Pancreas (tissue), 10 donors: ENCODE results near the gene RBM22. TPM values are rescaled to one million over a fixed set of nuclear protein-coding genes. Genes with fewer than 3 reads are reported as not detected.
"Not testable (repeated sequence)": the region's sequence is repeated elsewhere in the genome, so short reads cannot be mapped to it uniquely, and the experiment has no call there.

Experiments
- ATAC-seq, 4 donors: fragments of 200-7000 bp; cut with Tn5 transposase; one replicate each; pipeline versions ENCODE4 v1.8.0 to v1.9.1; 2020; ENCODE audit warnings: mild to moderate bottlenecking in 4 of 4, moderate library complexity in 4 of 4
- DNase-seq, 6 donors: peaks; one replicate each; pipeline ENCODE4 v3.0.0-alpha.2; 2020
- FAIRE-seq: peaks from 2 replicates; lab custom pipeline; 2012; peaks lifted over from hg19 to GRCh38; lab: Jason Lieb, UNC
- H3K27ac ChIP-seq, 4 donors: fragments of 200-600 bp; sonication (generic); 1 replicate in 3 of 4; 2 replicates in 1 of 4; pipeline versions ENCODE4 v1.5.0 to v1.8.0; 2020
- H3K27me3 ChIP-seq, 4 donors: fragments of 200-600 bp; one replicate each; pipeline ENCODE4 v1.8.0; 2021
- H3K36me3 ChIP-seq, 3 donors: fragments of 200-600 bp; sonication (generic) in 1 of 3; one replicate each; pipeline versions ENCODE4 v1.5.0 to v1.8.0; 2020 to 2021
- H3K4me1 ChIP-seq, 3 donors: fragments of 200-600 bp; one replicate each; pipeline ENCODE4 v1.8.0; 2021
- H3K4me3 ChIP-seq, 4 donors: fragments of 200-600 bp; sonication (generic) in 2 of 4; one replicate each; pipeline versions ENCODE4 v1.5.0 to v1.8.0; 2020 to 2021
- H3K9me3 ChIP-seq, 4 donors: fragments of 200-600 bp; one replicate each; pipeline ENCODE4 v1.8.0; 2021
- WGBS, 2 donors: extraction: QIAGEN DNeasy Blood & Tissue Kit; methylation state at CpG; one replicate each; pipeline ENCODE4 v1.1.7; 2013; 5-methylcytosine and 5-hydroxymethylcytosine counted together
- intact Hi-C, 3 donors: fragments of 100-400 bp; cut with DNase I; formaldehyde crosslinking; loops; one replicate each; pipeline versions ENCODE4 v1.11.1 to v1.14.2; 2022
- polyA plus RNA-seq, 2 donors: library from polyadenylated mRNA; stranded (reverse); fragments of 200-250 nt; gene quantifications; one replicate each; pipeline ENCODE4 v1.2.3, GENCODE V29; 2013
- total RNA-seq, 6 donors: library from RNA; stranded (reverse); fragmentation: NEBNext Ultra II Directional in 4 of 6; extraction: Animal tissue kit (Norgen Biotek cat#: 25700) in 4 of 6; gene quantifications; one replicate each; pipeline versions ENCODE4 v1.2.1 to v1.2.4, GENCODE V29; 2021 to 2023
- TF ChIP-seq, protein P1 (sequence below), 4 donors: fragments of 200-600 bp; sonication (generic) in 3 of 4; IDR thresholded peaks; one replicate each; pipeline versions ENCODE4 v1.5.0 to v1.8.0; 2021; ENCODE audit warnings: antibody characterized with exemption in 4 of 4
- donor health status: healthy with polysubstance abuse.
- donor health status: DM: no; HTN: no; CAD: no; lungs with moderate emphysema.
- donor health status: DM: no; HTN: no; CAD: no.
- donor health status: control.
- donor health status: control.
- donor health status: Bipolar disorder and iron deficiency.
- donor health status: DM: yes; HTN: yes; CAD: no.
- donor health status: DM: no; HTN: no; CAD: no.
- donor health status: DM: no; HTN: no; CAD: no.
- donor health status: DM: yes; HTN: yes; CAD: no.

The RBM22 gene
- total RNA-seq (10 to 100 TPM; 14.8 to 25.9 (median 18.4) TPM), polyA plus RNA-seq (10 to 100 TPM; 21.3 to 32.3 TPM)

DNA sequence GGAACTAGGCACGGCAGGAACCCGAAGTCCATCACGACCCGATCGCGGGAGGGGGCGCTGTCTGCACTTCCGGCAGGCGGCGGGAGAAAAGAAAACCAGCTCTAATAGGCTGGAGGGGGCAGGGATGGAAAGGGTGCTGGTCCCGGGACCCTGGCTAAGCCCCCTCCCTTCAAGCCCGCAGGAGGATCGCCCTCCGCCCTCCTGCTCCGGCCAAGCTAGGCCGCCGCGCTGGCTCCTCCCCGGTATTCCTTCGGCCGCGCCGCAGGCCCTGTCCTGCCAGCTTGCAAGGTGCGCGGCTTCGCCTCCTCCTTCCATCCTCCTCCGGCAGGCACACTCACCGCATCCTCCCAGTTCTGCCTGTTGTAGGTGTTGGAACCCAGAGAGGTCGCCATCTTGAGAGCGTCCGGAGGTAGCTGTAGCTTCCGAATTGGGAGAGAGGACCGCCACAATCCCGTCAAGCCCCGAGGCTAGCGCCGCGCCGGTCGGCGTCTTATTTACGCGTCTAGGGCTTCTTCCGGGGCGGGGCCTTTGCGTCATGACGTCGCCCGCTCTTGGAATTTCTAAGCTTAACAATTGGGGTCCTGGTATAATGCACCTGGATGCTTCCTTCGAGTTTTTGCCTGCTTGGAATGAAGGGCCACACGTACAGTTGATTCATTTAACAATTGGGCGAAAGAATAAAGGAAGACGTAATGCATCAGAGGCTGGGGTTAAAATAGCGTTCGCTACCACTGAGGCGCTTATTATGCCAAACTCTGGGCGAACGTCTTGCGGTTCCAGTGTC, at the start of gene RBM22:
Gene RBM22, minus strand, starts transcription at position 469 of the 784 bp plus-strand sequence. Its CDS starts 77 bp downstream, at position 392.
- 0% methylated on average over 58 to 59 of the region's 59 CpGs for WGBS, 2 donors
- H3K4me3 ChIP-seq, result peak within 1 kb of the TSS; percentile 53 to 98 (median 76)
- peaks cover 9 to 14% (median 11%) of the 10 kb centered on the region in 3 donors for H3K4me1 ChIP-seq
- no peaks in the 10 kb centered on the region for H3K27me3 ChIP-seq
- intact Hi-C loops, result loop anchor here in 1 of 3 donors (10.0 kb wide), 1 partner anchor 144 kb away; the partner anchor contains the start of gene IRGM
- peaks cover 0 to 28% (median 8%) of the 10 kb centered on the region in 3 donors for H3K36me3 ChIP-seq
- ATAC-seq (peak; percentile 99 to 100 (median 99)), FAIRE-seq (peak; percentile 67), DNase-seq (peak; percentile 87 to 96 (median 92))
- H3K27ac ChIP-seq, result peak within 1 kb of the TSS; percentile 61 to 92 (median 88)
- no peaks in the 10 kb centered on the region for H3K9me3 ChIP-seq
- TF ChIP-seq, protein P1, sequence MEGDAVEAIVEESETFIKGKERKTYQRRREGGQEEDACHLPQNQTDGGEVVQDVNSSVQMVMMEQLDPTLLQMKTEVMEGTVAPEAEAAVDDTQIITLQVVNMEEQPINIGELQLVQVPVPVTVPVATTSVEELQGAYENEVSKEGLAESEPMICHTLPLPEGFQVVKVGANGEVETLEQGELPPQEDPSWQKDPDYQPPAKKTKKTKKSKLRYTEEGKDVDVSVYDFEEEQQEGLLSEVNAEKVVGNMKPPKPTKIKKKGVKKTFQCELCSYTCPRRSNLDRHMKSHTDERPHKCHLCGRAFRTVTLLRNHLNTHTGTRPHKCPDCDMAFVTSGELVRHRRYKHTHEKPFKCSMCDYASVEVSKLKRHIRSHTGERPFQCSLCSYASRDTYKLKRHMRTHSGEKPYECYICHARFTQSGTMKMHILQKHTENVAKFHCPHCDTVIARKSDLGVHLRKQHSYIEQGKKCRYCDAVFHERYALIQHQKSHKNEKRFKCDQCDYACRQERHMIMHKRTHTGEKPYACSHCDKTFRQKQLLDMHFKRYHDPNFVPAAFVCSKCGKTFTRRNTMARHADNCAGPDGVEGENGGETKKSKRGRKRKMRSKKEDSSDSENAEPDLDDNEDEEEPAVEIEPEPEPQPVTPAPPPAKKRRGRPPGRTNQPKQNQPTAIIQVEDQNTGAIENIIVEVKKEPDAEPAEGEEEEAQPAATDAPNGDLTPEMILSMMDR (IDR thresholded peaks at IDR 0.05), result peak in 3 of 4 donors; percentile 20 to 54 (median 29)

DNA sequence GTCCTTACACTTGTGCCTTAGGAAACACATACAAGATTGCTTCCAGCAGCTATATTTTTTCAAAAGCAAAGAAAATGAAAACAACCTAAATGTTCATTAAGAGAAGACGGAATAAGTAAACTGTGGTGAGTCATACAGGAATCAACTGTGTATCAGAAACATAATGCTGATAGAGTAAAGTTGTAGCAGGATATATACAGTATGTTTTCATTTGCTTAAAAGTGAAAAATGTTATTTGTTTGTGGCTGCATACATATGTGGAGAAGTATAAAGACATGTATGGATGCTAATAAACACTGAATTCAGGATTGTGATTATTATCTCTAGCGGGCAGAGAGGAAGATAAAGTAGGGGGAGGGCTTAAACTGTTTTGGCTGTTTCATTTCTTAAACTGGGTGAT, 49.6 kb upstream of the RBM22 start:
- no peak for ATAC-seq
- TF ChIP-seq, protein P1 (IDR thresholded peaks at IDR 0.05), result no peak
- no peak for DNase-seq
- Histone ChIP-seq H3K27ac (no peak overlapping the region), H3K4me3 (no peak overlapping the region), H3K4me1 (peaks cover 21 to 28% (median 22%) of the 10 kb centered on the region in 3 donors), H3K27me3 (no peaks in the 10 kb centered on the region), H3K36me3 (peaks cover 0 to 17% (median 7%) of the 10 kb centered on the region in 3 donors), H3K9me3 (no peaks in the 10 kb centered on the region)
- WGBS, 2 donors, result 52 to 53% methylated on average over 2 of the region's 2 CpGs
- no peak for FAIRE-seq
- intact Hi-C loops, result no loop called here

DNA sequence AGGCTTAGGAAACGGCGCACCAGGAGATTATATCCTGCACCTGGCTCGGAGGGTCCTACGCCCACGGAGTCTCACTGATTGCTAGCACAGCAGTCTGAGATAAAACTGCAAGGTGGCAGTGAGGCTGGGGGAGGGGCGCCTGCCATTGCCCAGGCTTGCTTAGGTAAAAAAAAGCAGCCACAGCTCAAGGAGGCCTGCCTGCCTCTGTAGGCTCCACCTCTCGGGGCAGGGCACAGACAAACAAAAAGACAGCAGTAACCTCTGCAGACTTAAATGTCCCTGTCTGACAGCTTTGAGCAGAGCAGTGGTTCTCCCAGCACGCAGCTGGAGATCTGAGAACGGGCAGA, 42.3 kb upstream of the RBM22 start:
- intact Hi-C loops, H3K9me3 ChIP-seq, H3K4me1 ChIP-seq, H3K4me3 ChIP-seq, H3K36me3 ChIP-seq, H3K27ac ChIP-seq, H3K27me3 ChIP-seq, FAIRE-seq: not testable (repeated sequence)
- ATAC-seq, result peak in 3 of 4 donors; percentile 48 to 69 (median 55)
- DNase-seq, result peak in 1 of 6 donors; percentile 40
- WGBS, 2 donors, result 82% methylated on average over 6 to 9 of the region's 9 CpGs

DNA sequence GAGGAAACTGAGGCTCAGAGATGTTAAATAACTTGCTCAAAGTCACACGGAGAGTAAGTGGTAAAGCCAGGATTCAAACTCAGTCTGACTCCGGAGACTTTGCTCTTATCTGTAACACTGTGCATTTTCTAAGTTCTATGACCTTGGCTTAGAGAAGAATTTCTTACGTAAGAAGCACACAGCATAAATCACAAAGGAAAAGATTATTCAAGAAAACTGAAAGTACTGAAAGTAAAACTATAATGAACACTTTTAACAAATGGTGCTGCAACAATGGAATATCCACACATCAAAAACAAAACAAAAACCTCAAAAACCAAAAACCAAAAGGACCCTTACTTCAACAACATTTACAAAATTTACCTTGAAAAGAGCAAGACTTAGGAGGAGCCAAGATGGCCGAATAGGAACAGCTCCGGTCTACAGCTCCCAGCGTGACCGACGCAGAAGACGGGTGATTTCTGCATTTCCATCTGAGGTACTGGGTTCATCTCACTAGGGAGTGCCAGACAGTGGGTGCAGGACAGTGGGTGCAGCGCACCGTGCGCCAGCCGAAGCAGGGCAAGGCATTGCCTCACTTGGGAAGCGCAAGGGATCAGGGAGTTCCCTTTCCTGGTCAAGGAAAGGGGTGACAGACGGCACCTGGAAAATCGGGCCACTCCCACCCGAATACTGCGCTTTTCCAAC, 41.7 kb upstream of the RBM22 start:
- Histone ChIP-seq H3K4me1 (peaks cover 0 to 12% (median 0%) of the 10 kb centered on the region in 3 donors), H3K27ac (peak overlapping the region in 1 of 4 donors; percentile 12)
- DNase-seq, H3K4me3 ChIP-seq, FAIRE-seq, H3K36me3 ChIP-seq, H3K27me3 ChIP-seq, H3K9me3 ChIP-seq, intact Hi-C loops: not testable (repeated sequence)
- ATAC-seq, result peak; percentile 53 to 88 (median 69)
- 81 to 83% methylated on average over 16 to 18 of the region's 18 CpGs for WGBS, 2 donors

DNA sequence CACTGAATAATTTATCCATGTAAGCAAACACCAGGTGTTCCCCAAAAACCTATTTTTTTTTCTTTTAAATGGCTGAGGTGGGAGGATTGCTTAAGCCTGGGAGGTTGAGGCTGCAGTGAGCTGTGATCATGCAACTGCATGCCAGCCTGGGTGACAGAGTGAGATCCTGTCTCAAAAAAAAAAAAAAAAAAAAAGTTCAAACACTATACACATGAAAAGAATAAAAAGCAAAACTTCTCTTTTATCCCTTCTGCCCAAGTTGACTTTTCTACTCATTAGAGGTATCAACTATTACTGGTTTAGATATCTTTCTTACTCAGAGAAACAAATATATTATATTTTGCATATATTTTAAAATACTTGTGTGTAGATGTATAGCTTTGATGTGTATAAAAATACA, 40.1 kb upstream of the RBM22 start:
- TF ChIP-seq, protein P1 (IDR thresholded peaks at IDR 0.05), result no peak
- no peak for FAIRE-seq
- Histone ChIP-seq H3K27ac (no peak overlapping the region), H3K36me3 (no peaks in the 10 kb centered on the region), H3K4me1 (peaks cover 0 to 12% (median 0%) of the 10 kb centered on the region in 3 donors), H3K9me3 (no peaks in the 10 kb centered on the region), H3K4me3 (no peak overlapping the region), H3K27me3 (no peaks in the 10 kb centered on the region)
- intact Hi-C loops, result no loop called here
- ATAC-seq, result no peak
- DNase-seq, result no peak
